Ureter (tissue), 1 donor: ENCODE measurements around the gene OR2C3. TPM values are rescaled to one million over a fixed set of nuclear protein-coding genes. Genes with fewer than 3 reads are reported as not detected.
"Not testable (repeated sequence)": the region's sequence is repeated elsewhere in the genome, so short reads cannot be mapped to it uniquely, and the experiment has no call there.

Experiments used
- DNase-seq: peaks from one replicate; pipeline ENCODE4 v3.0.0-alpha.2; 2020; ENCODE audit warnings: low spot score
- total RNA-seq: library from RNA; stranded (reverse); gene quantifications from one replicate; pipeline ENCODE4 v1.2.4, GENCODE V29; 2023
- donor health status: DM: yes; HTN: yes; CAD: no.

OR2C3 gene
- 0.08 TPM for total RNA-seq

DNA sequence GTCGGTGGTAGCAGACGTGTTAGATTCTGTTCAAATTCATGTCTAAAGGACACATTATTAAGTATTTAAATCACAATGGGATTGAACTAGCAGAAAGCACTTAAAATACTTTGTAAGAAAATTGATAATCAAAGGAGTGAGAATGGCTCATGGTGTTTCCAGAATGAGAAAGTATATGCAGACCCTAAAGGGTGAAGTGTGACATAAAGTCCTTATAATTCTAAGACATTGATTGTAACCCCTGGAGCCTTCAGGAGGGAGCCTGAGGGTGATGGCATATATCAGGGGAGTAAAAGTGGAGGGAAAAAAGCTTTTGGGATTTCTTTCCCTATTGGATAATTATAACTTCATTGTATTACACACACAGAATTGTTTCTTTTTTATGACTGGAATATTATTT, at the start of gene OR2C3:
Gene OR2C3, minus strand, starts transcription at position 101 of the 400 bp plus-strand sequence. CDS start 3,929 bp downstream, outside the sequence.
- no peak for DNase-seq

DNA sequence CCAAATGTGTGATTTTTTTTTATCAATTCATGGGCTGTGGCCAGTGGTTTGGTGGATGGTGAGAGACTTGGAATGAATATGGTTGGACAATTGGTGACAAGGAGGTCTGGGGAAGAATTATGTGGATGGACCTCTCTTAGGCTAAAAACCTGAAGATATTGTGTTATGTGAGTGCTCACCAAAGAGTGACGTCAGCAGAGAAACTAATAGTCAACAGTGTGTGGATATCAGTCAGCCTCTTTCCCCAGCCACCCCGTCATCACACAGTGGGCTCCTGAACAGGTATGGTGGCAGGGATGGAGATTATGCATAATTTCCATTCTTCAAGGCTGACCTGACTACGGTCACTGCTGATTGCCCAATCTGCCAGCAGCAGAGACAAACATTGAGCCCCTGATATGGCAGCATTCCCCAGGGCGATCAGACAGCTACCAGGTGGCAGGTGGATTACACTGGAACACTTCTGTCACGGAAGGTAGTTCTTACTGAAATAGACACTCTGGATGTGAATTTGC, 42.8 kb upstream of the OR2C3 start:
- DNase-seq: no peak

DNA sequence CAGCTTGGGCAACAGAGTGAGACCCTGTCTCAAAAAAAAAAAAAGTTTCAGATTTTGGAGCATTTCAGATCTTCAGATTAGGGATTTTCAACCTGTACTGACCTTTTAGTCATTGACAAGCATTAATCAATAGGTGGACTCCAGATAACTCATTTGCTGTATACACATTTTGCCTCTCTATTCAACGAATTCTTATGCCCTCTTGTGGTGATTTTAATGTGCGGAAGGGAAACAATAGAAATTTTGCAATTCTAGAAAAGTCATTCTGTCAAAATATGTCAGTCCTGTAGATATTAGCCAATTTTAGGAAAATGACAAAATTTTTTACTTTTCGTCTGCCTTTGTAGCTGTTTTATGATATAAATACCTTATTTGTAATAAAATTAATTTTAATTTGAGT, 40.3 kb upstream of the OR2C3 start:
- DNase-seq: no peak

DNA sequence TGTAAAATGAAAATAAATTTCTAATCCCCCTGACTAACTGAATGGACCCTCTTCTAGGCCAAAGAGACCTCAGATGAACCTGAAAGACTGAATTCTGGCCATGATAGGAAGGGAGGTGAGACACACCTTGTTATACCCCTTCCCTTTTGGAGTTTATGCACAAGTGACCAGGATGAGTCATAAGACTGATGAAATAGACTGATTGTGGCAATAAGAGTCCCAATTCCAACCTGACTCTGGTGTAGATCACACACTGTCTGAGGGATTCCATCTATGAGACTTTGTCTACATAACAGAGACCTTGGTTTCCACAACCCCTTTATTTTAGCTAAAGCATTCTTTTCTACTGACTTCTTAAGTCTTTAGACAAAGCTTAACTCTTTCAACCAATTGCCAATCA, 38.4 kb upstream of the OR2C3 start:
- DNase-seq: no peak

DNA sequence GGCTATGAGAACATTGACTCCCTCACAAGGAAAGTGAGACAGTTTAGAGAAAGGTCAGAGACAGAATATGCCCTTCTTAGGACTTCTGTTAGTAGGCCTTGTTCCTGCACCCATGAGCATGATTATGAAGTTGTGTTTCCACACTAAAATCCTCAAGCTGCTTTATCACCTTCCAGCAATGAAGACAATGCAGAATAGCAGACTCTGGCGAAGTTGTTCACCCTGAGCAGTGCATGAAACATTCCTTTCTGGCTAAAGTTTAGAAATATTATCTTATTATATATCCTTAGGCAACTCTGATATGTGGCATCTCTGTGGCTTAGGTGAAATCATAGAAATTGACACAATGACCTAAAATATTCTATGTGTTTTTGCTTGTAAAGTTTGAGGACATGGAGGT, 38.0 kb upstream of the OR2C3 start:
- no peak for DNase-seq

DNA sequence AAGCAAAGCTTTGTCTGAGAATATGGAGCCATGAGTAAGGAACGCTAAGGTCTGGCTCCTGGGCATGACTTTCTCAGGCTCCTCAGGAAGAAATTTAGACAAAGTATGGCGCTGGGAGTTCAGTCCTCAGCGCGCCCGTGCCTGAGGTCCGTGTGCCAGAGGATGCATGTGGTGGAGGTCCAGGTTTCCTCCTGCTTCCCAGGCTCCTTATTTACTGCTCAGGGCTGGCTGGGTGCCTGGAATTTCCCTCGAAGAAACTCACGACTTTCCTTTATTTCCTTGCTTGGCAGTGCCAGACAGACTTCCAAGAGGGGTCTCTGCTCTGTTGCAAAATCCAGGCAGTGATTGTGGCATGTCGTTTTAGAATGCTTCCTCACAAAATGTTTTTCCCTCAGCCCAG, 26.0 kb upstream of the OR2C3 start:
- no peak for DNase-seq

DNA sequence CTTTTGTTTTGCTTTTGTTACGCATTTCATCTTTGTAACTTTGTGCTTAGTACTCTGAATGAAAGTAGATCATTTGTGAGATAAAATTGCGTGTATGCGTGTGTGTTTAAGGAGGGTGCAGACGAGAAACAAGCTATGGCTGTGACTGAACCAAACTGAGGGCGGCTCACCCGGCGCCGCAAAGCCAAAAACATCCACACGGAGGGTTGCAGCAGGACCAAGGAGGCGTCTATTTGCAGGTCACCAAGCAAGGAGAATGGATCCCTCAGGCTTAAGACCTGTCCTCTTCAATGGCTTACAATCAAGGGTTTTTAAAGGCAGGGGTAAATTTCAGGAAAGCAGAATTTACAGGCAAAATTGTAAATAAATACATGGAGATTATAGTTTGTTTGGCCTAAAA, 25.5 kb upstream of the OR2C3 start:
- DNase-seq: no peak

DNA sequence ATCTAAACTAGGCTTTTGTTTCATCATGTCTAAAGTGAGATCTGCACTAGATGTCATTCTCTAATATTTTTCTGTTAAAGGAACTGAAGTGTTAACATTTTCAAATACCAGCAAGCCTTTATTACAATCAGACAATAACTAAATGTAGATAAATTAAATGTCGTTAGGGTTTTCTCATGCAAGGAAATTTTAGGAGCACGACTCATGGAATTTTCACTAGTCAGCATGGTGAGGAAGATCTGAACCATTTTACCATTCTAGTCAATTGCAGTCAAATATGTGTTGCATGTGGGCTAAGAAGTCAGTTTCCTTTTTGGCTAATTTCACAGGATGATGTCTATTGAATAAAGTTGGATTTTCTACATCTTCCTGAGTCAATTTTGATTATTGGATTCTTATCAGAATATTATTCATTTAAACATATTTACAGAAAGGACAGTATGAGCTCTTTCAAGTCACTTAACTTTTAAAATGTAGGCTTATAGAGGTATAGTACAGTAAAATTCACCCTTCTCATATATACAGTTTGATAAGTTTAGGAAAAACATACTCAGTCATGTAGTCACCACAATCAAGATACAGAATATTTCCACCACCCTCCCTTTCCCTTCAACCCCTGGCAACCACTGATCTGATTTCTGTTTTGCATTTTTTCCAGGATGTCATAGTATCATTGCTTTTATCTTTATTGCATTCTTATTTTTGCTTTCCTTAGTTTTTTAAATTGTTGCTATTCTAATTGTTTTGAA, 21.9 kb upstream of the OR2C3 start:
- no peak for DNase-seq

DNA sequence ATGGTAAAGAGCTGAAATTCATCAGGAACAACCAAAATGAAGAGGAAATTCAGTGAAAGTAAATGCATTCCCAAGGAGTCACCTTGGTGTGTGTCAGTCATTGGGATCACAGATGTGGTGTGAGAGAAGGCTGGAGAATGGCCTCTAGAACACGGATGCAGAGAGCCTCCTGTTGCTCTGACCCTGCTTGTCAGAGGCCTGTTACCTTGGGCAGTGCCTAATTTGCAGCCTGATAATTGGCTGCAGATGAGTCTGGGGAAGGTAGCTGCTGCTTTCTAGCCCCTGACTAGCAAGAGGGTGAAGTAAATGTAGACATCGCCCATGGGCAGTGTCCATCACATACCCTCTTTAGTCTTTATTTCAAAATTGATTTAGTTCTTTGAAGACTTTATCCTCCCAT, 16.0 kb upstream of the OR2C3 start:
- no peak for DNase-seq

DNA sequence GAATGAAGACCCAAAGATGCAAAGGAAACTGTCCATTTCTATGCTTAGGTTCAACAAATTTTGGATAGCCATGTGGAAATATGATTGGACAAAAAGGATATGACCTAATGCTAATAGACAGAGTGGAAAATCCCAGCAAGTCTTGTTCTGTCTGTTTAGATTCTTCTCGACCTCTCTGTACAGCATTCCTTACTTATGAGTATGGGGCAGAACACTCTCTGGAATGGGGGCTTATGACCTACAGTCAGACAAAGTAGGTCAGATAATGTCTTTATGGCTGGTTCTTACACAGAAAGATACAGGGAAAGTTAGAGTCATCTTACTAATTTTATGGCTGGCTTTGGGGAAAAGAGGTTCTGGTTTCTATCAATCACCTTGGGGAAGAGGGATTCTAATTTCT, 15.5 kb upstream of the OR2C3 start:
- DNase-seq: no peak

DNA sequence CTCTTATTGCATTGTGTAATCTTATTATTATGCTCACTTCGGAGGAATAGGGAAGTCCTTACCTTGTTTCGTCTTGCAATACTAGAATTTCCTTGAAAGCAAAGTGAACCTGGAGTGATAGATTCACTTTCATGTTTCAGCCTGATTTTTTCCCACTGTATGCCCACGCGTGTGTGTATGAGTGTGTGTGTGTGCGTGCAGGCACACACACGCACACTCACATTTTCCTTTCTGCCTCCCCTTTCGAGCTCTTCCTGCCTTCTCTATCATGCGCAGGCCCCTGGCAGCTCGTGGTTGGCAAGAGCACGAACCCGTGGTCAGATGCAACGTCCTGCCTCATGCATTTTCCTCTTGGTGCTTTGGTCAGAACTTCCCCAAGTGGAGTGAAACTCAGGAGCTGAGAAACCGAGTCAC, 12.5 kb upstream of the OR2C3 start, which contains the start of gene GCSAML:
Gene GCSAML, plus strand, starts transcription at position 366 of the 414 bp plus-strand sequence. CDS start 58 bp downstream, outside the sequence.
- no peak for DNase-seq

DNA sequence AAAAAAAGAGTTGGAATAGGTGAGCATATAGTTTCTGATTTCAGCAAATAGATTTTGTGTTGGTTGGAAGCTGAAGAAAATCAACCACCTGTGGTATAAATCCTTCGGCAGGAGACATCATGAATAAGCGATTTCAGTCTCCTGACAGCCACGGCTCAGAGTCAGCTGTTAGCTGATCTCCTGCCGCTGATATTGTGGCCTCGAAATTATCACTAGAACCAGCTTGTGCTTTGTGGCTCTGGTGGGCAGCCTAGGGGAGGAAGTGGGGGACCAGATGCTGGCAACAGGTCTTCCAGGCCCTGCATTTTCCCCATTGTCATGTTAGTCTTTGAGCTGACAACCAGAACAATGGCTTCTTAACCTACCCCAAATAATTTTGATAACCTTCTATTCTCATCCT, 11.9 kb upstream of the OR2C3 start:
- no peak for DNase-seq

DNA sequence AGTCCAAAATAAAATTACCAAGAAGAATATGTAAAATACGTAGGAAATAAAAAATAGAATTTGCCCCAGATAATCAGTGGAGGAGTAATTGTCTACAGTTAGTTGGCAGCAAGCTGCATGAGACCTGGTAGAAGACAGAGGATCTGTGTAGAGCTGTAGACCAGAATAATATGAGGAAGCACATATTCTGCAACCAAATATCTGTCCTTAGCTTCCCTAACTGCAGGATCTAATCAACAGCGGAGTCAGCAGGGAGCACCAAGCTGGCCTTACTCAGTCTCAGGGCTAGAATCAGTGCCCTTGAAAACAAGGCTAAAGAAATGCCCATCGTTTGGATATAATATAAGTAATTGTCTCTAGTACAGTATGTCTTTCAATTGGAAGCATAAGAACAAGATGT, 6.6 kb upstream of the OR2C3 start:
- no peak for DNase-seq

DNA sequence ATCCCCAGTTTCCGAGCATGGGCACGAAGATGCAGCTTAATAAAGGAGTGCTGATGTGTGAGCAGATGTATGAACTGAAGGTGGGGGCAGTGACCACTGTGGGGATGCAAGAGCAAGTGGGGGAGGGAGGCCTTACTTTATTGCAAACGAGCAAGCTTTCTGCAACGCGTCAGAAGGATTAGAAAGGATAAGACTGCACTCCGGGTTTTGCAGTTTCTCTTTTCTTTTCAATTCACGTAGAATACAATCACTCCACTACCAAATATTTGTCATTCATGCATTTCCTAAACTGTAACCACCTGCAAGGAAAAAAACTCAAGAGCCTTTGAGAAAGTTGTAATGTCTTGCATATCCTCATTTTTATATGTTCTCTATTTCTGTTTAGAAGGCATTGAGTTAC, 4.3 kb upstream of the OR2C3 start:
- no peak for DNase-seq

DNA sequence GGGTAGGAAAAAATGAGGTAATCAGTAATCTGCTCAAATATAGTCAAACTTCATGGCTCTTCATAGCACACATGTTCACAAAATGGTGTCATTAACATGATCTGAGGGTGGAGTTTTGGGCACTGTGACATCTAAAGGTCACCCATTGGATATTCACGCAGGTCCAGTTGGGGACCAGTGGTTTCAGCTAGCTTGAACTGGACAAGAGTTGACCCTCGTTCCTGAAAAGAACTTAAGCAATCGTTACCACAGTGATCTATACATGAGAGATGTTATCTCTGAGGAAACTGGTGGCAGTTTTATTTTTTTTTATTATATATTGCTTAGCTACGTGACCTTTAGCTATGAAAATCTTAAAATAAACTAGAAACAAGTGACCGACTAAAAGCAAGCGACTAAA, 3.0 kb upstream of the OR2C3 start:
- DNase-seq: no peak

DNA sequence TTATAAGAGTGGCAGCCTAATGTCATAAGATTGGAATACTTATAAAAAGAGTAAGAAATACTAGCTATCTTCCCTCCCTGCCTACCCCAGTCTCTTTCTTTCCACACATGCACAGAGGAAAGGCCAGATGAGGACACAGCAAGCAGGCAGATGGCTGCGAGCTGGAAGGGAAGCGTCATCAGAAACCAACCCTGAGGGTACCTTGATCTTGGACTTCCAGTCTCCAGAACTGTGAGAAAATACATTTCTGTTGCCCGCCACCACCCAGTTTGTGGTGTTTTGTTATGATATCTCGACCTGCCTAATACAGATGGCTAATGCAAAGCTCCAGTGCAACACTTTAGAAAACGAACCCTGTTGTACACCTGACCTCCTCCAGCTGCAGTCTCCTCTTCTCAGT, 2.3 kb upstream of the OR2C3 start:
- DNase-seq: no peak

DNA sequence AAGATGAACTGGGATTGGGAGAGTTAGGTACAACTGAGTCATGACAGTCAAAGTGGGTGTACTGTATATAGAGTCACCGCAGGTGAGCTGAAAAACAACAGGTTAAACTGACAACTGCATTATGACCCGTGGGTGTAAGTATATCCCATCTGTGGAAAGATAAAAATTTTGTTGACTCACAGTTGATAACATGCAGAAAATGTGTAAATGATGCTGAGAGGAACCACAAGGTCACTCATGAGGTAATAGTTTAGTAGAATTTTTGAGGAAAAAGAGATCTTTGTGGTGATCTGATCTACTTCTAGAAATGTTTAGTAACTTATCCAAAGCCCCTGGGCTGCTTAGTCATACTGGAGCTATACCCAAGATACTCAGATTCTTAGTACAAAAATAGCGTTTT, 838 bp downstream of the OR2C3 start:
- DNase-seq: no peak

DNA sequence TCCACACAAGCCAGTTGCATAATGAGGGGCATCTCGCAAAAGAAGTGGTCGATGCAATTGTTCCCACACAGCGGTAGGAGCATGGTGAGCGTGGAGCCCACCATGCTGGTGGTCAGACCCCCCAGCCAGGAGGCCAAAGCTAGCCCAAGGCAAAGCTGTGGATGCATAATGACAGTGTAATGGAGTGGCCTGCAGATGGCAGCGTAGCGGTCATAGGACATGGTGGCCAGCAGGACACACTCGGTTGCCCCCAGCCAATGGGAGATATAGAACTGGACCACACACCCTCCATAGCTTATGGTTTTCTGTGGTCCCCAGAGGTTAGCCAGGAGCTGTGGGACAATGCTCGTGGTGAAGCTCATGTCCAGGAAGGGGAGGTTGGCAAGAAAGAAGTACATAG, 4.3 kb downstream of the OR2C3 start:
- no peak for DNase-seq

DNA sequence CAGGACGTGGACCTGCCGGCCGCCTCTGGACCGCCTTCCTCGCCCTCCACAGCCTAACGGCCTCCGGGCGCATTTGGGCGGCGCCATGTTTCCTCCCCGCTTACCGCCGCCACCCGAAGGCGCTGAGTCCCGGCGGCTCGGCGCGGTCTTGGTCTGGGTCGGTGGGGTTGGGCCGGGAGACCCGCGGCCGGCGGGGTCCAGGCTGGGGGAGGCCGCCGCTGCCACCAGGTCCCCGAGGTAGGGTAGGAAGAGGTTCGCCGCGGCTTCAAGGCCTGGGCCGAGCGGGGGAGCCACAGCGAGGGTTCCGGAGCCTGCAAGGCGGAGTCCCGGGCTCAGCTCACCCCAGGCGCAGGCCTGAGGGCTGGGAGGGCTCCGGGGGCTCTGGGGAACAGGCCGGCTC, 5.5 kb downstream of the OR2C3 start:
- no peak for DNase-seq

DNA sequence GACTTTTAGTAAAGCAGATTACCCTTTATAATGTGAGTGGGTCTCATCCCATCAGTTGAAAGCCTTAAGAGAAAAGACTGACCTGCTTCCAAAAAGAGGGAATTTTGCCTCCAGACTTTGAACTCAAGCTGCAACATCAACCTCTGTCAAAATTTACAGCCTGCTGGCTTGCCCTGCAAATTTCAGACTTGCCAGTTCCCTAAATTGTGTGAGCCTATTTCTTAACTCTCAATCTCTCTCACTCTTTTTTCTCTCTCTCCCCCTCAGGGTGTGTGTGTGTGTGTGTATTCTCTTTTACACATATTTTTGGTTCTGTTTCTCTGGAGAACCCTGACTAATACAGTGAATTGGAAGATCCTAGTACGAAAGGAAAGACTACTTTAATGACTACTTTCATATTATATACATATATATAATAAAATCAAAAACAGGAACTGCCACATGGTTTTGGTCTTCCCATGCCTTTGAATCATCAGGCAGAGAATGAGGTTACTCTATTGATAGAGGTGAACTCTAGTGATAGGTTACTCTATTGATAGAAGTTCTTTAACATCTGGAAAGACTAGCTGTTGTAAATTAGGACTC, 6.4 kb downstream of the OR2C3 start:
- no peak for DNase-seq

DNA sequence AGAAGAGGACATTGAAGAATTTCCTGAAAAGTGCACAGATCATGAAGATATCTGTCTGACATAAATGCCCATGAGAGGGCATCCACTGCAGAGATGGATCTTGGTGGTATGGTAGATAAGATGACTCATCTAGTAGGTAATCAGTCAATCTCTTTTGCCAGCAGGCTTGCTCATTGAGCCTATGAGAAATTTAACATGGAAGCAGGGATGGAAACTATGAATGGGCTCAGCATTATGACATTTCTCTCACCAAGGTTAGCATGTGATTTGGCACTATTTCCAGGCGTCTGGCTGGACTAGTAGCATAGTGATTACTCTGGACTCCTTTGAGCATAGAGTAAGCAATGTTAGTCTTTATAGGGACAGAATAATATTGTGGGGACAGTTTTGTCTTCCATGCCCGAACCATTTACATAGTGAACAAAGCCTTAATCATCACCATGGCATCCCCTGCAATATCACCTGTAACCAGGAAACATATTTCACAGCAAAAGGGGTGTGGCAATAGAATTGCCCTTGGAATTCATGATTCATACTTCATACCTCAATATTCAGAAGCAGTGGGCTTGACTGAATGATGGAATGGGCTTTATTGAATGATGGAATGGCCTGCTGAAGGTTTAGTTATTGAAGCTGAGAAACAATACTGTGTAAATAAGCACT, 7.3 kb downstream of the OR2C3 start:
- DNase-seq: no peak

DNA sequence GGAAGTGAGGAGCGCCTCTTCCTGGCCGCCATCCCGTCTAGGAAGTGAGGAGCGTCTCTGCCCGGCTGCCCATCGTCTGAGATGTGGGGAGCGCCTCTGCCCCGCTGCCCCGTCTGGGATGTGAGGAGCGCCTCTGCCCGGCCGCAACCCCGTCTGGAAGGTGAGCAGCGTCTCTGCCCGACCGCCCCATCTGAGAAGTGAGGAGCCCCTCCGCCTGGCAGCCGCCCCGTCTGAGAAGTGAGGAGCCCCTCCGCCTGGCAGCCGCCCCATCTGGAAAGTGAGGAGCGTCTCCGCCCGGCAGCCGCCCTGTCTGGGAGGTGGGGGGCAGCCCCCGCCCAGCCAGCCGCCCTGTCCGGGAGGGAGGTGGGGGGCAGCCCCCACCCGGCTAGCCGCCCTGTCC, 14.4 kb downstream of the OR2C3 start:
- not testable (repeated sequence) for DNase-seq

DNA sequence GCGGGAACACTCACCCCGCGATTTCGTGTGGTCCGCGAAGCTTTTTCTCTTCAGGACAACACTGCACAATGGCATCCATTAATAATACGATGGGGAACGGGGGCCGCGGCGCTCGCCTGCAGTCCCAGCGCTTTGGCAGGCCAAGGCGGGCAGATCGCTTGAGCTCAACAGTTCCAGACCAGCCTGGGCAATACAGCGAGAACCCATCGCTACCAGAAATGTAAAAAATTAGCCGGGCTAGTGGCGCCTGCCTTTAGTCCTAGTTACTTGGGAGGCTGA, 17.7 kb downstream of the OR2C3 start:
- no peak for DNase-seq
